GM18909 (cell line): Measurements from ENCODE around the gene INAFM1.
A peak's percentile ranks its signal among the peaks of the same experiment; 100 is the strongest.

Source experiments
- ATAC-seq: cut with Tn5 transposase; IDR thresholded peaks from one replicate; pipeline ENCODE4 v1.9.1; 2021; ENCODE audit warnings: mild to moderate bottlenecking; ENCODE audit not compliant: unreplicated experiment, poor library complexity

Gene INAFM1

DNA sequence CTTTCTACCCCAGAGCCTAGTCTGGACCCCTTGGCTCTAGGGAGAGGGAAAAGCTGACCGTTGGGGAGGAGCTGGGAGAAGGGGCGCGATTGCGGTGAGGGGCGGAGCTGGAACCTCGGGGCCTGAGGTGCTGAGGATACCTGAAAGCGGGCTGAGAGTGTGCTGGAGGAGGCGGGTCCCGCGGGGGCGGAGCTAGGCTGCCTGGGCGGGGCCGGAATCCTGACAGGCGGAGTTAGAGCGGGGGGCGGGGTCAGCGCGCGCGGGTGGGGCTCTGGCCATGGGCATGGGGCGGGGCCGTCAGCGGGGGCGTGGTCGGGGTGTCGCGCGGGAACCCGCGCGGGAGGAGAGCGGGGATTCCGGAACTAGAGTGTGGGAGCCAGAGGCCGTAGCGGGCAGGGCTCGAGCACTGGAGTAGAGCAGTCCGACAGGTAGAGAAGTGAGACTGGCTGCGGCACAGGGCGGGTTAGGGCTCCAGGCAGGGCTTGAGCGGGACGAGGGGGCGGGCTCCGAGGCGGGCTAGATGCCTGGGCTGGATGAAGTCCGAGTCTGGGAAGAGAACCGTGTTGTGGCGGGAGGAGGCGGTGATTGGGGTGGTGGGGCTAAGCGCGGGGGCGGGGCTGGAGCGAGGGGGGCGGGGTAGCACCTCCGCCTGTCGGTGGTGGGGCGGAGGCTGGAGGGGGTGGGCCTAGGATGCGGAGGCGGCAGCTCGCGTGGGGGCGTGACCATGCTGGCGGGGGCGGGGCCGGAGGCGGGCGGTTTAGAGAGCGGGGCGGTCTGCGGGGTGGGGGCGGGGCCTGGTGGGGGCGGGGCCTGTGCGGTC lies at the start of gene INAFM1:
Gene INAFM1 (plus strand): TSS at position 815 of the 820 bp plus-strand sequence. CDS start 35 bp downstream, outside the sequence.
- peak; percentile 52 for ATAC-seq

DNA sequence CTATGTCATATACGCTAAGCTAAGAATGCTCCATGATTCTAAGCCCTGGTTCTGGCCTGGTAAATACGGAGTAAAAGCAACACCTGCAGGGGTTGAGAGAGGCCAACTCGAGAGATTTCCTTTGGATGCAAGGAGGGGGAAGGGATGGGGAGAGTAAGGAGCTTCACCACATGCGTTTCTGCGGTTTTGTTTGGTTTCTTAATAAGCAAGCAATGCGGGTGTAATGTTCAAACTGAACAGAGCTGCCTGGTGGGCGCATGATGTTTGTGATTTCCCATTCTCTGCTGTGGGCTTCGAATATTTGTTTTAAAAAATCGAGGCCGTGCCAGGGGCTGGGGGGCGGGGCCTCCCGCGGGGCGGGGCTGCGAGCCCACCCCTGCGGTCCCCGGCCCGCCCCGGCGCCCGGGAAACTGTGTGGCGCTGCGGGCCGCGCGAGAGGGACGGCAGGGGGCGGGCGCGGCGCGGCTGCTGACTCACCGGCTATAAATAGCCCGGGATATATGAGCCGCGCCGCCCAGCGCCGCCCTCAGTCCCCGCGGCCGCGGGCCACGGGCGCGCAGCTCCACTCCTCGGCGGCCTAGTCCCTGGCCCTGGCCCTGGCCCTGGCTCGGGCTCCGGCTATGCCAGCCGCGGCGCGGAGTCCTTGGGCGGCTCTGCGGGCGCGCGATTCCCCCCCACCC lies 48.8 kb upstream of the INAFM1 start:
- peak; percentile 44 for ATAC-seq

DNA sequence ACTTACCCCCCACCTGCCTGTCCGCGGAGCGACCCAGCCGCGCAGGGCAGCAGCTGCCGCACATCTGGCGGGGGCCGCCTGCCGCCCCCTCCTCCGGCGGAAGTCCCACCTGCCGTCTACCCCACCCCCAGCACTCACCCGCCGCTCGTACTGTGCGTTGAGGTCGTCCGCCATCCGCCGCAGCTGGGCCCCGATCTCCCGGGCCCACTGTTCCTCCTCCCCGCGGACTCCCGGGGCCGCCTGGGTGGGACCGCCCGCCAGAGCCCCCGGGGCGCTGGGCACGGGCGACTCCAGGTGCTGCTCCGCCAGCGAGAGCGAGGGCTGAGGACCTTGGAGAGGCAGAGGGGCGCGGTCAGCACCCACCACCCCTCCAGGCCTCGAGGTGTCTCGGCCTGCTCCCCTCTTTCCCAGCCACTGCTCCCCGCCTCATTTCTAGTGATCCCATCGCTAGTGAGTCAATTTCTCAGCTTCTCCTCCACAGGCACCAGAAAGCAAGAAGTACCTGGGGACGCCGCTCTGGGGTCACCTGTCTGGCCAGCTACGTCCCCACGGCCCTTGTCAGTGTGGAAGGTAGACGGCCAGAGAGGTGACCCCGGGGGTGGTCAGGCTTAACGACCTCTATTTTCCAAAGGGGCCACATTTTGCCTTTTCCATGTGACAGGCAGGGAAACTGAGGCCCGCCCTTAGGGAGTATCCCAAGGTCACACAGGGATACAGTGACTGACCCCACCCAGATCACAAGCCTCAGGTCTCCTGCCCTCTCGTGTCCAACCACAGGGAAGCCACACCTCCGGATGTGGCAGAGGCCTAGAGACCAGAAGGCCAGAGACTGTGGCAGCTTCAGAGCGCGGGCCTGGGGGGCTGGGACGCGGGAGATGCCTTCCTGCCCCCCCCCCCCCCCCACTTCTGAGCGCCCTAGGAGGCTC lies 48.0 kb upstream of the INAFM1 start:
- peak; percentile 25 for ATAC-seq

DNA sequence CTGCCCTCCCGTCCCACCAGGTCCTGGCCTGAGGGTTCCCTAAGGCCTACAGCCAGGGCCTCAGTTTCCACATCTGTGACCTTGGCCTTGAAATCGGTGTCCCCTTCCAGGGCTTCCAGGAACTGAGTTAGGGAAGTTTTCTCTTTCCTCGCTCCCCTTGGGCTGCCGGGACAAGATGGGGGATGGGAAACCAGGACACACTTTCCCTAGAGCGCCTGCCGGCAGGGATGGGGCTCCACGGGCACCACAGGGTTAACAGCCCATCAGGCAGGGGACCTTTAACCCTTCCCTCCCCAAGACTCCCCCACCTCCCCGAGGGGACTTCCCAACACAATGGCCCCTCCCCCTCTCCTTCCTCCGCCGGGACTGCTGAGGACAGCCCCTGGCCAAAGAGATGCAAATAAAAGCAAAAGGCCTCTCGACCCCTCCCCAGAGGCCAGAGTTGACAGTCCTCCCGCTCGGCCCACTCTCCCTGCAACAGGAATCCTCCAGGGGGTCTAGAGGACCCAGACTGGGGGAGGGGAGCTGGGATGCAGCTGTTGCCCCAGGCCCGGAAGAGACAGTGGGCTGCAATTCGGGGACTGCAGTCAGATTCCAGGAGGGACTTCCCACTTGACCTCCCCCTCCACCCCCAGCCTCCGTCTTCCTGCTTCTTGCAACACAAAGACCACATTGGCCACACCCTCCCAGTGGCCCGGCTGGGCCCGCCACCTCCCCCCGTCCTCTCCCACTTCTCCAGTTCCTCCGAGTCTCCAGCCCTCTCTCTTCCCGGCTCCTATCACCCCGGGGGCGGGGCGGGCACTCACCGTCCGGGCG lies 47.1 kb upstream of the INAFM1 start:
- no peak for ATAC-seq

DNA sequence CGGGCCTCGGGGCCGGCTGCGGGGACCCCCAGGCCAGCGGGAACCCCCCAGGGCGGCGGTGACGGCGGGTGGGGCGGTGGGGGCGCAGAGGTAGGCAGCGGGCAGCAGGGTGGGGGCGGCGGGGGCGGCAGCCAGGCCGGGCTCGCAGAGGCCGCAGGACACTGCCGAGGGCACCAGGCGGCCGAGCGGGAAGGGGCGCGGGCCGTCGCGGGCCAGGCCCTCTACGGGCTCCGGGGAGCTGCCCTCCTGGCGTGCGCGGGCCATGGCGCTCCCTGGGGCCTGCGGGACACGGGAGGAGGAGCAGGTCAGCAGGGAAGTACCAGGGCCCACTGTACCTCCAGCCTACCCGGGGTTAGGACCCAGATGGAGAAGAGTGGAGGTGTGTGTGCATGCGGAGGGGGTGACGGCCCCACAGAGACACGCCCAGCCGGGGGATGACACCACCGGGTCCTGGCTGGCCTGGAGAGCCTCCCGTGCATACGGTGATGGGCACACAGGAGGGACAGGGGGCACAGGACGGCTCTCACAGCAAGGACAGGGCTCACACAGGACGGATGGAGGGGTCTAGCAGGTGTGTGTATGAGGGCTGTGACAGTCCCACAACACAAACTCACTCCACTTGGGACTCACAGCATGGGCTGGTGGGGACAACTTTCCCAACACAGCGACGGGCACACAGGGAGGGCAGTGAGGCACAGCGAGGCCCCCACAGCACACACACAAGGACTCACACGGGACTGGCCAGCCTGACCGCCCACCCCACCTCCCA lies 46.3 kb upstream of the INAFM1 start:
- ATAC-seq: no peak

DNA sequence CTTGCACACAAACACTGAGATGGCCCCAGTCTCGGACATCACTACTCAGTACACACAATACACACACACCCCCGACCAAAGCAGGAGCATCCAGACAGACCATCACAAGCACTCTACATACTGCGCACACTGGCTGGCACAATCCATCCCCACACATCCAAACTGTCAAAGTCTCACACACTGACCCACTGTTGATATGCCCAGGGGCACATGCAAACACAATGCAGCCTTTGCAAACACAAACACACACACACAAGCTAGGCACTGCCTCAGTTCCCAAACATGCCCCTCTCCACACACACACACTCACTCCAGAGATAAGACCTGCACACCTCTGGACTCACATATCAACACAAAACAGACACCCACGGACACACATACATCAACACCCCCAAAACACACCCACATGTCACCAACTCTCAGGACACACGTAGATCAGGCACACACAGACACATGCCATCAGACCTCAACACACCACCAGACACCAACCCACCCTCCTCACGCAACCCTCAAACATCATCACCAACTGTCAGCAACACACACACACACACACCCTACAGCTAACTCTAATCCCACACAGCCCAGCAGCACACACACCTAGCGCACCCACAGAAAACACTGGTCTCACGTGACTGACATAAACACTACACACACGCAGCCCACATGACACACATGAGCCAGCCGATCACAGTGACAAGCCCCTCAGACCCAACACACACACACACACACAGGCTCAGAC lies 45.6 kb upstream of the INAFM1 start:
- no peak for ATAC-seq

DNA sequence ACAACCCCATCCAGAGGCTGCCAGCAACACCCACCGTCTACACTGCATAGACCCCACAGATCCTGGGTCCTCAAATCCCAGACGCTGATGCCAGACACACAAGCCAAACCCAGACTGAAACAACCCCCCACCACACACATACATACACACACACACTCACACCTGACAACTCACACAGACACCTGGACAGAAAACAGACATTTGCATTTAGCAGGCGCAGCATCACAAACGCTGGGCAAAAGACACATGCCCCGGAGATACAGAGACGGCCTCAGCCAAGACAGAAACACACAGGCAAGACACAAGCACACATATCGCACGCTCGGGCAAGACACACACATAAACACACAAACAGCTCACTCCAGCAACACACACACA lies 45.0 kb upstream of the INAFM1 start:
- no peak for ATAC-seq

DNA sequence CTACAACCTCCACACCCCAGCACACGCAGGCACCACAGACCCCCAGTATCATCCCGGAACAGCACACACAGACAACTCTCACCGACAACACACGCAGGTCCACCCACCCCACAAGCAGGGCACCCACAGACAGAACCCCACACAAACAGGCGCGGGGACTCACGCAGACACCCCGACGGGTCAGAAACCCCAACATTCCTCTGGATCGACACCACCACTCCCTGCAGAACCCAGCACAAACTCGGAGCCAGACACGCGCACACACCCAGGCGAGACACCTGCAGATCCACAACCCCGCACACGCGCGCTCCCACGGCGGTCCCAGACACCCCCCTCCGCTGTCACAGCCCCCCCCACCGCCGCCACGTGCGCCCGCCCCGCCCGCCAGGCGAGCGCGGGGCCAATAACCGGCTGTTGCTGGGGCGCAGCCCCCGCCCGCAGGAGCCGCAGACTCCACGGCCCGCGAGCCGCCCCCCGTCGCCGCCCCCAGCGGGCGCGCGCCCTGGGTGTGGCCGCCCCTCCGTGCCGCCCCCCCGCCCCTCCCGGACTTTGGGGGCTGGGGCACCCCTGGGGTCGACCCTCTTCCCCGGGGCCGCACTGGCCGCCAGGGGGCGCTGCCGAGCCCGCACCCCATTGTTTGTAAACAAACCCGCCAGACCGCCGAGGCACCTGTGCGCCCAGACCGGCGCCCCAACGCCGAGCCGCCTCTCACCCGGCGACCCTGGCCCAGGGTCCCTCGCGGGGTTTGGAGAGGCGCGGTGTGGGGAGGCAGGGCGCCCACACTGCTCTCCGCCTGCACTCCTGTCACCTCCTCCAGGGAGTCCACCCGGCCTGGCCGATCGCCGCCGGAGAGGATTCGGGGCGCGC lies 44.4 kb upstream of the INAFM1 start:
- no peak for ATAC-seq

DNA sequence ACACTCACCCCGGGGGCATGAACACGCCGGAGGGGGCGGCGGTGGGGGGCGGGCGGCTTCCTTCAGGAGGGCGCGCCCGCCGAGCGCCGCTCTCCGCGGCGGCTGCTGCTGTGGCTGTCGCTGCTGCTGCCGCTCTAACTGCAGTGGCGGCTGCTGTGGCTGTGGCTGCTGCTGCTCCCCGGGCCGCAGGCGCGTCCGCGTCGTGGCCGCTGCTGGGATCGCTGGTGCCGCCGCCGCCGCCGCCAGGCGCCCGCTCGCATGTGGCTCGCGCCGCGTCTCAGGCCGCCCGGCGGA lies 43.8 kb upstream of the INAFM1 start, which contains the start of gene BBC3:
Gene BBC3 (minus strand): TSS at position 279 of the 294 bp plus-strand sequence. CDS start 2,768 bp downstream, outside the sequence.
- ATAC-seq: no peak

DNA sequence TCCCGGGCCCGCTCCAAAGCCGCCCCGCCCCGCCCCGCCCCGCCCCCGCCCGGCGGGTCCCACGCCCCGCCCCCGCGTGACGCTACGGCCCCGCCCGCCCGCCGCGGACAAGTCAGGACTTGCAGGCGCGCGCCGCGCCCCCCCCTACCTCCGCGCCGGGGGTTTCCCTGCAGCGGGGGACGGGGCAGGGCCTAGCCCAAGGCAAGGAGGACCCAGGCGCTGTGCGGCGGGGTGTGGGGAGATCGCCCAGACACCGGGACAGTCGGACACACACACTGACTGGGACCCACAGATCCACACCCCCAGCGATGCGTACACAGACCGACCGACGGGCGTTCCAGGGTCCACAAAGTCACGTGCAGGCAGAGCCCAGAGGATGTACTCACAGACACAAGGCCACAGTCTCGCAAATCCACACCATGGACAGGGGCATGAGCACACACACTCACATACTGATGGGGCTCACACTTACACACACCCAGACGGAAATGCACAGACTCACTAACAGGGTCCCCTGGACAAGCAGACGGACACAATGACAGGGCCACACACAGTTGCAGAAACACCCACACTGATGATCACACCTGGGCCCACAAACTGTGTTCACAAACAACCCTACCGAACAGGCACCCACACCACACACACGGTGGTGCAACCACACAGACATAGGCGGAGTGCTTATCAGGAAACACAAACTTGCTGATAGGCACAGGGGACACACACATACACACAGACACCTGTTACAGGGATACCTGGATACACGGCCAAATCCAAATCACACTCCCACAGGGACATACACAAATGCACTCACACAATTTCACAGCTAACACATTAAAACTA lies 43.2 kb upstream of the INAFM1 start:
- ATAC-seq: peak; percentile 22

DNA sequence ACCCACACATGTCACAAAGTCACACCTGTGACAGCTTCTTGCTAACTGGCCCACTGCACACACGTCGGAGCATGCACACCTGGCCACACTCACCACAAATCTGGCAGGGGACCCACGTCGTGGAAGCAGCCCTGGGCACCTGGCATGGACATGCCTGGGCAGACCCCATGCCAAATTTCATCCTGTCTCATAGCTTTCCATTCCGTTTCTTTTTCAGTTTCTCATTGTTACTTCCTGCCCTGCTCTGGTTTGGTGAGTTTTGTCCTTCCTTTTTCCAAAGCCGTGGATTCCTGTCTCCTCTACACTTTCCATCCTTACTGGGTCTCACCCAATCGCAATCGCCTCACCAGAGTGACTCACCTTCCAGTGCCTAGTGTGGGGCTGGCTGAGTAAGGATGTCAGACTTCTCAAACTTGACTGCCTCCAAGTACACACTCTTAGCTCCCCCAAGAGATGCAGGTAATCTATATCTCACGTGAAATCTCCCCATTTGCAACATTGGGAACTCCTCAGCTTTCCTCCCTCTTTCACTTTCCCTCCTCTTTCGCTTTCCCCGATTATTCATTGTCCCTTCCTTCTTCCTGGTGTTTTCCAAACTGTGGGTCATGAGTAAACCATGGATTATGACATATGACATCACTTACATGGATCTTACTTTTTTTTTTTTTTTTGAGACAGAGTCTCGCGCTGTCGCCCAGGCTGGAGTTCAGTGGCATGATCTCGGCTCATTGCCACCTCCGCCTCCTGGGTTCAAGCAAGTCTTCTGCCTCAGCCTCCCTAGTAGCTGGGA lies 42.1 kb upstream of the INAFM1 start:
- ATAC-seq: no peak

DNA sequence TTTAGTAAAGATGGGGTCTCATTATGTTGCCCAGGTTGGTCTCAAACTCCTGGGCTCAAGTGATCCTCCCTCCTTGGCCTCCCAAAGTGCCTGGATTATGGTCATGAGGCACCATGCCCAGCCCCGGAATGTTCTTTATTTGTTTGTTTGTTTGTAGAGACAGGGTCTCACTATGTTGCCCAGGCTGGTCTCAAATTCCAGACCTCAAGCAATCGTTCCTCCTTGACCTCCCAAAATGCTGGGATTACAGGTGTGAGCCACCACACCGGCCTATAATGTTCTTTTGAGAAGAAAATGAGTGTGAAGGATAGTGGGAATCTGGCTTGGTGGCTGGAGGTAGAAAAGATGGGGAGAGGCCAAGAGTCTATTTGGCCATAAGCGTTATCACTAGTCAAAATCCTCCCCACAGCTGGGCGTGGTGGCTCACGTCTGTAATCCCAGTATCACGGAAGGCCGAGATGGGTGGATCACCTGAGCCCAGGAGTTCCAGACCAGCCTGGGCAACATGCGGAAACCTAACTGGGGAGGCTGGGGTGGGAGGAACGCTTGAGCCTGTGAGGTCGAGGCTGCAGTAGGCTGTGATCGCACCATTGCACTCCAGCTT lies 38.5 kb upstream of the INAFM1 start:
- no peak for ATAC-seq

DNA sequence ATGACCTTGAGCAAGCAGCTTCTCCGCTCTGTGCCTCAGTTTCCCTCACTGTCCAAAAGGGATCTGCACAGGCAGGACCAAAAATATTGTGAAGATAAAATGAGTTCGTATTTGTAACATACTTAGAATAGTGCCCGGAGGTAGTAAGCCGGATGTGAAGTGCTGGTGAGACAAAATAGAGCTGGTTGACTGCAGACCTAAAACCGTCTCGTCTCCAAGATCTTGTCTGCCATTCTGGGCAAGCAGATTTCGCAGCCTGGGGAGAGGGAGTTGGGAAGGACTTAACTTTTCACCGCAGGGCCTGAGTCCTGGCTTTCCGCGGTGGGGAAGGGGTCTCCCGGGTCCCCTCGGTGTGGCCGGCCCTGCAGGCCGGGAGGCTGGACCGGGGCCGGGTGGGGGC lies 35.5 kb upstream of the INAFM1 start:
- no peak for ATAC-seq

DNA sequence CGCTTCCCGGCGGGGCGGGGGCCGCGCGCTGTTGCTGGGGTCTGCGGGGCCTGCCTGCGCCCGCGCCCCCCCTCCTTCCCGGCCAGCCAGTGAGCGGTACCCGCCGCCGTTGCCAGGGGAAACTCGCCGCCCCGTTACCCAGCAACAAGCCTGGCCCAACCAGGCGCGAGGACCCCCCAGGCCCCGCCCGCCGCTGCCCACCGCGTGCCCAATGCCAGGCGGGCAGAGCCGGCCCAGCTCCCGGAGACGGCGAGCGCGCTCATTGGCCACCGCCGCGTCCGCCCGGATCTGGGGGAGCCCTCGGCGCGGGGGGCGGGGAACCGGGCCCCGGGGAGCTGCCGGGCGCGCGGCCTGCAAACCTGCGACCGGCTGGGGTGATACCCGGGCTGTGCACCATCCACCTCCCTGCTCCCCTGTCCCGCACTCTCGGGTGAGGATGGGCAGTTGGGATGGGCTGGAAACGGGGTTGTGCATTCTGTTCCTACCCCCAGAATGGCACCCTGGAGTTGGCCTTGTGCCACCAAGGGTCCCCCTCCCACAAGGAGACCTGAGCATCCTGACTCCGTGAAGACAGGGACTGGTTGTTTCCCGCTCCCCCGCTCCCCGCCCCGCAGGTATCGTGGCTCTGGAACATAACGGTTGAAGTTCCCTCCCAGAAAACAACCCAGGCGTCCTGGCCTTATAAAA lies 34.9 kb upstream of the INAFM1 start:
- ATAC-seq: no peak

DNA sequence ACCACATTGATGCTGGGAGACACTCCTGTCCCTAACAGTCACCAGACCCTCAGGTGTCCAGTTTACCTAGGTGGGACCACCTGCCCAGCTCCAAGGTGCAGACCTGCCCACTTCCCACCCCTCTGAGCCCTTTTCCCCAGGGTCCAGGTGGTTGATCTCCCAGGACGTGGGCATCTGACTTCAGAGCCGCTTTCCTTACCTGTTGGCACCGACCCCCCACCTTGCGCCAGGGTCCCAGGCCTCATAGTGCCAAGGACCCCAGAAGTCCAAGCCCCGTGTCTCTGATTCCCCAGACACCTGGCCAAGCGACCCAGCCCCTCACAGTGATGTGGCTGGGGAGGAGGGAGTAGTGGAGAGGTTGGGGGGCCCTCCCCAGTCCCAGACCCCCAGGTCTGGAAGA lies 34.1 kb upstream of the INAFM1 start:
- no peak for ATAC-seq
